Left hindlimb (tissue), 1 donor: ENCODE data around the gene MIA.
A peak's percentile ranks its signal among the peaks of the same experiment; 100 is the strongest.
"Not testable (repeated sequence)": the region's sequence is repeated elsewhere in the genome, so short reads cannot be mapped to it uniquely, and the experiment has no call there.

Experiments used
- DNase-seq: peaks from one replicate; pipeline ENCODE4 v3.0.0-alpha.2; 2018

The MIA gene

DNA sequence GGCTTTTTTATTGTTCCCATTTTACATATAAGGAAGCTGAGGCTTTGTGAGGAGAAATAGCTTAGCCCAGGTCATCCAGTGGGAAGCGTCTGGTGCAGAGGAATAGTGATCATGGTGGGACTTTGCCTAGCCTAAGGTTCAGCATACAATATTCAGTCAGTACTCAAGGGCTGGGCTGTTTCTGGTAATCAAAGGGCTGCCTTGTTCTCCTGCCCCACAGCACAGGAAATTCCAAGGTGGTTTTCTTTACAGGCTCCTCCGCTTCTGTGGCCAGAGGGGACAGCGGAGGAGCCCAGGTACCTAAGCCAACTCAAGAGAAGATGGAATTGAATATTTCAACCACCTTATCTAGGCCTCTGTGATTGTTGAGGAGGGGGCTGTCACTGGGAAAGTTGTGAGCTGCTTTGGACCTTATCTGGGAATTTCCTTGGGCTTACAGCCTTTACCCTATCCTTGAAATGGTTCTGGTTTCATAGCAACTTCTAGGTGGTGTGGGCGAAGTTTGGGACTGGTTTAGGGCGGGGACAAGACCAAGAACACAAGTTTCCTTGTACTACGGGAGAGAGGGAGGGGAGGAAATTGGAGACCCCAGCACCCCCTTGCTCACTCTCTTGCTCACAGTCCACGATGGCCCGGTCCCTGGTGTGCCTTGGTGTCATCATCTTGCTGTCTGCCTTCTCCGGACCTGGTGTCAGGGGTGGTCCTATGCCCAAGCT, at the start of gene MIA:
Gene MIA (plus strand): TSS at position 606 of the 716 bp plus-strand sequence. CDS start 22 bp downstream, at position 628.
- DNase-seq, result peak; percentile 57

DNA sequence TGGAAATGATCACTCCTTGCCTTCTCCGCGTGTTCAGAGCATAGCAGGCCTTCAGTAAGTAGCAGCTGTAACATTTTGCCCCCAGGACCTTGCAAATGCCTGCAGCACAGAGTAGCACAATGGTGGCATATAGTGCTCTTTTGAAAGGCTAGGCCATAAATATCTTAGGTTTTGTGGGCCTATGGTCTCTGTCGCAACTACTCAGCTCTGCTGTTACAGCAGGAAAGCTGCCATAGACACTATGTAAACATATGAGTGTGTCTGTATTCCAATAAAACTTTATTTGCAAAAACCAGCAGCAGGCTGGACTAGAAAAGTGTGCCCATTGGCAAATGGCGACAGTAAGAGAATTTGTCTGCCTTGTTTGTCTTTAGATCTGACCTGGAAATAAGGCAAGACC, 49.0 kb upstream of the MIA start:
- DNase-seq, result no peak

- DNase-seq, result not testable (repeated sequence)
Measured at GRCh38 chr19:40730065-40730464, 45.3 kb upstream of the MIA start.

DNA sequence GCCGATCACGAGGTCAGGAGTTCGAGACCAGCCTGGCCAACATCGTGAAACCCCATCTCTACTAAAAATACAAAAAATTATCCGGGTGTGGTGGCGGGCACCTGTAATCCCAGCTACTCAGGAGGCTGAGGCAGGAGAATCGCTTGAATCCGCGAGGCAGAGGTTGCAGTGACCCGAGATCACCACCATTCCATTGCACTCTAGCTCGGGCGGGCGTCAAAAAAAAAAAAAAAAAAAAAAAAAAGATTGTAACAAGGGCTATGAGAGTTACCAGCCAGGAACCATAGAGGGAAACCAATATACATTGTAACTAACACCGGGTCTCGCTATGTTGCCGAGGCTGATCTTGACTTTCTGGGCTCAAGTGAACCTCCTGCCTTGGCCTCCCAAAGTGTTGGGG, 43.0 kb upstream of the MIA start:
- DNase-seq, result not testable (repeated sequence)

DNA sequence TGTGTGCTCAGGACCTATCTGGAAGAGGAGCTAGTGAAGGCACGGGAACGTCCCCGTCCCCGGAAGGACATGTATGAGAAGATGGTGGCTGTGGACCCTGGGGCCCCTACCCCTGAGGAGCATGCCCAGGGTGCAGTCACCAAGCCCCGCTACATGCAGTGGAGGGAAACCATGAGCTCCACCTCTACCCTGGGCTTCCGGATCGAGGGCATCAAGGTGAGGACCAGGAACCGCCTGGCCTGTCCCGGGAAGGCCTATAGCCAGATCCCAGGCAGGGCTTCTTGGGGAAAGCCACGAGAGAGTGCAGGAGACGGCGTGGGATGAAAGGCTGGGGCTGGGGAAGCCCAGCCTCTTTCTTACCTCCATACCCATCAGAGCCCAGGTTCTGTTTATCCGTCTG, 42.2 kb upstream of the MIA start:
- DNase-seq, result no peak

DNA sequence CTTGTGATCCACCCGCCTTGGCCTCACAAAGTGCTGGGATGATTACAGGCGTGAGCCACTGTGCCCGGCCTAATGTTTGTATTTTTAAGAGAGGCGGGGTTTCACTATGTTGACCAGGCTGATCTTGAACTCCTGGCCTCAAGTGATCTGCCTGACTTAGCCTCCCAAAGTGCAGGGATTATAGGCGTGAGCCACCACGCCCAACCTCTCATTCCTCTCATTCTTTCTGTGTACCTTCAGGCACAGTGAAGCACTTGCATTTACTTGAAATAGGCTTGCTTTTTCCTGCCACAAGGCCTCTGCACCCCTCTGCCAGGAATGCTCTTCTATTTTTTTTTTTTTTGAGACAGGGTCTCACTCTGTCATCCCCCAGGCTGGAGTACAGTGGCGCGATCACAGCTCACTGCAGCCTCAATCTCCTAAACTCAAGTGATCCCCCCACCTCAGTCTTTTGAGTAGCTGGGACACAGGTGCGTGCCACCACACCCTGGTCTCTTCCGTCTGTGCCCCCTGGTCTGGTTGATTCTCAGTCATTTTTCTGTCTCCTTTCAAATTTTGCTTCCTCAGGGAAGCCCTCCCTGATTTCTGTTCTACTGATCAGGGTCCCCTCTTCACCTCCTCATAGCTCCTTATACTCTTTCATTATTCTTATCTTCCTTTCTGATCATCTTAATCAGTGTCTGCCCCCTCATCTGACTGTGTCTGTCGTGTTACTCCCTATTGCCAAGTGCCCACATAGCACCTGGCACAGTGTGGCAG, 40.1 kb upstream of the MIA start:
- no peak for DNase-seq

GRCh38 chr19:40736661-40737060, 38.7 kb upstream of the MIA start:
- DNase-seq, result no peak

DNA sequence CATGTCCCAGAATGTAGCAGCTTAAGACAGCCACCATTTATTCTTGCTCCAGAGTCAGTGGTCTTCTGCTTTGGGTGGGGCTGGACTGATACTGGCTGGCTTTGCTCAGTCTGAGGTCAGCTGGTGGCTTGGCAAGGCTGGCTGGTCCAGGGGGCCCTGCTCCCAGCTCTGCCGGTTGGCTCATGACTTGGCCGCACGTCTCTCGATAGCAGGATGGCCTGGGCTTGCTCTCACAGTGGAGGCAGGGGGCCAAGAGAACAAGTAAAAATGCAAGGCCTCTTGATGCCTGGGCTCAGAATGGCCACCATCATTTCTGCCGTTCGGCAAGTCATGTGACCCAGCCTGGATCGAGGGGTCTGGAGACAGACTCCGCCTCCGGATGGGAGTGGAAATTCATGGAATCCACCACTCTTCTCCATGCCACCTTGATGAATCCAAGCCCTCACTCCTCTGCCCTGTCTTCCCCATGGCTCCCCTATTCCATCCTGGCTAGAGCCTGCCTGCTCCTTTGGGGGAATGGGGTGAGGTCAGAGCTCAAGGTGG, 38.1 kb upstream of the MIA start:
- no peak for DNase-seq

DNA sequence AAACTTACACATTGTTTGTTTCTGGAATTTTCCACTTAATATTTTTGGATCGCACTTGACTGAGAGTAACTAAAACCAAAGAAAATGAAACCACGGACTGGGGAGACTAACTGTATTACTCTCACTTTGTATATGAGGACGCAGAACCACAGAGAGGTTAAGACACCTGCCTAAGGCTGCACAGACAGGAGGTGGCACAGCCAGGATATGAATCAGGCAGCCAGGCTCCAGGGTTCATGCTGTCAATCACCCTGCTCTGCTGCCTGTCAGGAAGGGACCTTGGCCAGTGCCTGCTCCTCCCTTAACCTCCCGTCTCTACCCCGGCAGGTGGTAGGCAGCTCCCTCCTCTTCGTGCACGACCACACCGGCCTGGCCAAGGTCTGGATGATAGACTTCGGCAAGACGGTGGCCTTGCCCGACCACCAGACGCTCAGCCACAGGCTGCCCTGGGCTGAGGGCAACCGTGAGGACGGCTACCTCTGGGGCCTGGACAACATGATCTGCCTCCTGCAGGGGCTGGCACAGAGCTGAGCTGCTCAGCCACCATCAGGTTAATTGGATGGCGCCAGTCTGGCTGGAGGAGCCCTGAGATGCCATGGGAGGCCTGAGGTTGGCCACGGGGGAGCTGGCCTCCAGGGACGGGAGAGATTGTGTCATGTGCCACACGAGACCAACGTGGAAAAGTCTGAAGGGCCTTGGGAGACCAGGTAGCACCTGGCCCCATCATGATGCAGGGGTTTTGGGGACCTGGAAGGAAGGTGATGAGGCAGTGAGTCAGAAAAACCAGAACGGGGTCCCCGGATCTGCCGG, 36.1 kb upstream of the MIA start:
- DNase-seq, result no peak

GRCh38 chr19:40739871-40740703, 35.2 kb upstream of the MIA start:
- DNase-seq, result no peak

DNA sequence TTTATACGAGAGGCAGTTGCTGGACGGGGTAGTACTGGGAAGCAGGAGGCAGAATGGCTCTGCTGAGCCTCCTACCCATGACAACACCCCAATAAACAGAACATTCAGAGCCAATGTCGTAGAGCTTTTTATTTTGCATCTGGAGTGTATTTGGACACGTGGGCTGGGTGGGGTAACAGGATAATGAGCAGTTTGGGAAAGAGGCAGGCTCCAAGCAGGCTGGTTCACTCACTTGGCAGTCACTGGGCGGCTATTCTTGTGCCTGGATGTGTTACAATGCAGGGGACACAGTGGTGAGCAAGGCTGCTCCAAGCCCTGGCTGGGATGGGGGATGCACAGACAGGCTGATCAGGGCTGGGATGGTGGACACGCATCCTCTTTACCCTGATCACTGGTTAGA, 34.6 kb upstream of the MIA start:
- peak; percentile 83 for DNase-seq

GRCh38 chr19:40741527-40742390, 33.6 kb upstream of the MIA start:
- DNase-seq, result no peak

DNA sequence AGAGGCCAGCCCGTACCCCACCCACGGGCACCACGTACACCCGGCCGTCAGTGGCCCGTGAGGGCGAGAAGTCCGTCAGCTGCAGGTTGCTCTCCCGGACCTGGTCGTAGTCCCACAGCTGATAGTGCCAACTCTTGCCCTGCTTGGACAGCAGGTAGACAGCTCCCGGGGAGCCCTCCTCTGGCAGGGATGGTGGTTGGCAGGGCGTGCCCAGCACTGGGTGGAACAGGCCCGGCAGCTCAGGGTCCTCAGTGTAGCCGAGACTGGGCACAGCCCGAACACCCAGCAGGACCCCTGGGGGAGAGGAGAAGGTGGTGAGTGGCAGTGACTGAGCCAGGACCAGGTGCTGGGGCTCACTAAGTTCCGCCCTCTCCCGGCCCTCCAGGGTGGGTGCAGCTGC, 32.8 kb upstream of the MIA start:
- DNase-seq, result no peak

DNA sequence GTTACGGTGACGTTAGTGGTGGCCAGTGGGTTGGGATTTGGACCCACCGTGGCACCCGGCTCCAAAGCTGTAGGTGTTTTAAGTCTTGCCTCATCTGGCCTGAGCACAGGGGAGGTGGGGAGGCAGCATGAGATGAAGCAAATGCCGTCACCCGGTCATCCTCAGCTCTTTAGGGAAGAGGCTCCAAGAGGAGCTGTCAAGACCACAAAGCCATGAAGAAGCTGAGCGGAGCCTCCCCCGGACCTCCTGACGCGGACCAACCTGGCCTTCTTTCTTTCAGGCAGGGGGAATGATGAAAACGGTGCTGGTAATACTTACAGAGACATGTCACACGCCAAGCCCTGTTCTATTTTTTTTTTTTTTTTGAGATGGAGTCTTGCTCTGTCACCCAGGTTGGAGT, 32.4 kb upstream of the MIA start:
- DNase-seq, result no peak

DNA sequence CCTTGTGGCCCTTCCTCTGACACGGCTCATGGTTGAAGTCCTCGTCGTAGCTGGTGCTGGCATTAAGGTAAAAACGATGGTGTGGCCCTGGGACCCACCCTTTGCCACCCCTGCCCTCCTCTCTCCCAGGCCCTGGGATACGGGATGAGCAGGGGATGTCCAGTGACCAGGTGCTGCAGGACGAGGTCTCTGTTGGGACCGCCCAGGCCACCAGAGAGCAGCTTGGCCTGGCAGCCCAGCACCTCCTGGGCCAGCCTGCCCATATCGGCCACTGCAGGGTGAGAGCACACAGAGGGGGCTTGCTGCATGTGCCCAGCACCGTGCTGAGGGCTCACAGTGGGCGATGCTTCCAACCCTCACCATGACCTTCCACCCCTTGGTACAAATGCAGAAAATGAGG, 31.4 kb upstream of the MIA start:
- DNase-seq, result no peak

DNA sequence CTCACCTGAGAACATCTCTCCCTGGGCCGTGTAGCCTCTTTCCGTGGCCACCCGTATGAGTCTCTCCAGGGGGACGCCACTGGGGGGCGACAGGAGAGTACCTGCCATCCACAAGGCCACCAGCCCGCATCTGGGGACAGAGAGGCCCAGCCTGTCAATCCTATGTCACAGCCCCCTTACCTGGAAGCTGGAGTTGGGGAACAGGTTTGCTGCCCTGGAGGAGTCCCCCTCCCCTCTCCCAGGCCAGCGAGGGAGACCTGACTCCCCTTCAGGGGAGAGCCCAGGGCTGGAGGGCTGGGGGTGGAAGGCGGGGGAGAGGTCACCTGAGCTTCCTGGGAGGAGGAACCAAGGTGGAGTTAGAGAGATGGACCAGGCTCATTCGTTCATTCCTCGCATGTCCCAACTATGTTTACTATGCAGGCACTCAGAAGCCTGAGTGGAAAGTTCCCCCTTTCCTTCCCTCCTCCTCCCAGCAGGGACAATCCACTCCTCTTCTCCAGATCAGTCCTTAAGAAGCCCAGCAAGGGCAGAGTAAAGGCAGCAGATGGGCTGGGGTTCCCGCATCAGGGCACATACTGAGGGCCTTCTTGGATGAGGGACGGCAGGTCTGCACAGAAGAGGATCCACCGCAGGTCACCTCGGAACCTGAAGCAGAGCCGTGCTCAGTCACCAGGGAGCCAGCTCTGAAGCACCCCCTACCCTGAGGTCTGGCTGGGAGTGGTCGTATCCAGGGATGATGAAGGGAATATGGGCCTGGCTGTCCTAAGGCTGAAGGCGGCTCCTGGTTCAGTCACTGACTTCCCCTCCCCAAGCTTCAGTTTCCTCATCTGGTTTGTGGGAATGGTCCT, 30.5 kb upstream of the MIA start:
- no peak for DNase-seq

DNA sequence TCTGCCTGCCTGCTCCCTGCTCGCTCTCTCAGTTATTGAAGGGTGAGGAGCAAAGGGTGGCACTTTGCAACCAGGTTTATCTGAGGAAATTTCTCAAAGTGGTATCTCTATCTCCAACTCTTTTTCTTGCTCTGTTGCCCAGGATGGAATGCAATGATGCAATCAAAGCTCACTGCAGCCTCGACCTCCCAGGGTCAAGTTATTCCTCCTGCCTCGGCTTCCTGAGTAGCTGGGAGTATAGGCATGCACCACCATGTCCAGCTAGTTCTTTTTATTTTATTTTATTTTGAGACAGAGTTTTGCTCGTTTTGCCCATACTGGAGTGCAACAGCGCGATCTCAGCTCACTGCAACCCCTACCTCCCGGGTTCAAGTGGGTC, 29.9 kb upstream of the MIA start:
- no peak for DNase-seq

DNA sequence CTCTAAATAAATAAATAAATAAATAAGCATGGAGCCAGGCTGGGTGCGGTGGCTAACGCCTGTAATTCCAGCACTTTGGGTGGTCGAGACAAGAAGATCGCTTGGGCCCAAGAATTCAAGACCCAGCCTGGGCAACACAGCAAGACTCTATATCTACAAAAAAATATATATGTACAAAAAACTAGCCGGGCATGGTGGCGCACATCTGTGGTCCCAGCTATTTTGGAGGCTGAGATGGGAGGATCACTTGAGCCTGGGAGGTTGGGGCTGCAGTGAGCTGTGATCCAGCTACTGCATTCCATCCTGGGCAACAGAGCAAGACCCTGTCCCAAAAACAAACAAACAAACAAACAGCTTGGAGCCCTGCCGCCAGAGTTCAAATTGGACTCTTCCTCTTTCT, 27.8 kb upstream of the MIA start:
- DNase-seq, result no peak

- peak; percentile 100 for DNase-seq
Measured at GRCh38 chr19:40750058-40750873, 25.1 kb upstream of the MIA start, which contains the start of gene ACTMAP. TSS of gene ACTMAP (minus strand) at chr19:40750477. CDS start at chr19:40749803, 674 bp downstream.
